Adrenal gland (tissue), 12 donors: Measurements from ENCODE around the gene CATSPER3. TPM values are rescaled to one million over a fixed set of nuclear protein-coding genes. Genes with fewer than 3 reads are reported as not detected.

ENCODE experiments used
- DNase-seq, 7 donors: peaks; one replicate each; pipeline ENCODE4 v3.0.0-alpha.2; 2019 to 2020
- H3K27ac ChIP-seq, 5 donors: fragments of 200-600 bp; sonication (generic) in 4 of 5; 1 replicate in 3 of 5; 2 replicates in 2 of 5; pipeline versions ENCODE4 v1.5.1 to v1.8.0; 2016 to 2020; ENCODE audit warnings: mild to moderate bottlenecking in 1 of 5
- H3K27me3 ChIP-seq: fragments of 200-600 bp; 2 replicates; pipeline ENCODE4 v1.8.0; 2021
- H3K36me3 ChIP-seq, 2 donors: fragments of 200-600 bp; replicated peaks in 1 of 2; 1 replicate in 1 of 2; 2 replicates in 1 of 2; pipeline versions ENCODE4 v1.5.1 to v1.8.0; 2018 to 2022
- H3K4me1 ChIP-seq, 2 donors: fragments of 200-600 bp; replicated peaks in 1 of 2; 1 replicate in 1 of 2; 2 replicates in 1 of 2; pipeline versions ENCODE4 v1.5.1 to v1.8.0; 2018 to 2021
- H3K4me3 ChIP-seq, 4 donors: fragments of 200-600 bp; sonication (generic) in 3 of 4; one replicate each; pipeline ENCODE4 v1.5.1; 2016 to 2018
- H3K9me3 ChIP-seq, 3 donors: fragments of 200-600 bp; sonication (generic) in 1 of 3; replicated peaks in 1 of 3; 1 replicate in 2 of 3; 2 replicates in 1 of 3; pipeline versions ENCODE4 v1.5.1 to v1.8.0; 2016 to 2021
- CTCF ChIP-seq, 6 experiments: fragments of 450-650 bp in 4 of 6; fragments of 200-600 bp in 2 of 6; sonication (generic) in 1 of 6; IDR thresholded peaks; 1 replicate in 5 of 6; 2 replicates in 1 of 6; pipeline versions ENCODE4 v1.5.1 to v1.8.0; 2016 to 2021; ENCODE audit warnings: antibody characterized with exemption in 6 of 6, mild to moderate bottlenecking in 2 of 6, moderate library complexity in 1 of 6
- POLR2A ChIP-seq, 2 donors: fragments of 450-650 bp; IDR thresholded peaks; one replicate each; pipeline ENCODE4 v1.6.1; 2017; ENCODE audit warnings: antibody characterized with exemption in 2 of 2, mild to moderate bottlenecking in 2 of 2, moderate library complexity in 1 of 2
- WGBS, 4 donors: extraction: QIAGEN DNeasy Blood & Tissue Kit in 2 of 4; methylation state at CpG; one replicate each; pipeline versions ENCODE4 v1.1.5 to v1.1.7; 2013 to 2017; 5-methylcytosine and 5-hydroxymethylcytosine counted together
- intact Hi-C, 2 donors: fragments of 100-400 bp; cut with DNase I; formaldehyde crosslinking; loops; one replicate each; pipeline versions ENCODE4 v1.14.1 to v1.15.0; 2022 to 2023
- polyA plus RNA-seq, 3 donors: library from polyadenylated mRNA; stranded (reverse); fragments of 200-250 nt in 2 of 3; fragments of 350-450 nt in 1 of 3; fragmentation: Illumina TruSeq in 1 of 3; extraction: RNeasy Lipid Tissue Mini Kit (QIAGEN cat#74804) in 1 of 3; gene quantifications; one replicate each; pipeline ENCODE4 v1.2.3, GENCODE V29; 2013 to 2014
- total RNA-seq, 9 donors: library from RNA; depleted of rRNA in 4 of 9; stranded (reverse); fragments of >200 nt in 4 of 9; fragments of 120-200 nt in 1 of 9; fragmentation: NEBNext Ultra II Directional in 1 of 9; extraction: Animal tissue kit (Norgen Biotek cat#: 25700) in 1 of 9; gene quantifications; one replicate each; pipeline versions ENCODE4 v1.1.0 to v1.2.4, GENCODE V29; 2013 to 2023
- donor health status: healthy with polysubstance abuse.
- donor health status: Bipolar disorder and iron deficiency.
- donor health status: DM: yes; HTN: yes; CAD: no.
- donor health status: DM: no; HTN: no; CAD: no.
- donor health status: DM: no; HTN: no; CAD: no.
- donor health status: DM: yes; HTN: yes; CAD: no.

CATSPER3 gene
- total and polyA plus RNA-seq, 12 donors, result 0.28 to 2.7 (median 0.80) TPM; not detected in 2

- WGBS, 4 donors, result 94 to 98% (median 95%) methylated on average over 5 of the region's 5 CpGs
- no peaks in the 10 kb centered on the region for H3K36me3 ChIP-seq
- H3K9me3 ChIP-seq, result no peaks in the 10 kb centered on the region
- no peak overlapping the region for H3K4me3 ChIP-seq
- no peaks in the 10 kb centered on the region for H3K27me3 ChIP-seq
- TF ChIP-seq POLR2A (IDR thresholded peaks at IDR 0.05) (no peak), CTCF (IDR thresholded peaks at IDR 0.05) (no peak)
- no peaks in the 10 kb centered on the region for H3K4me1 ChIP-seq
- DNase-seq, result no peak
- no peak overlapping the region for H3K27ac ChIP-seq
- intact Hi-C loops, result no loop called here
These were observed 33.5 kb upstream of the CATSPER3 start for GRCh38 chr5:134934202-134934601.

- TF ChIP-seq POLR2A (IDR thresholded peaks at IDR 0.05) (no peak), CTCF (IDR thresholded peaks at IDR 0.05) (no peak)
- H3K27me3 ChIP-seq, result no peaks in the 10 kb centered on the region
- no peaks in the 10 kb centered on the region for H3K4me1 ChIP-seq
- no peak for DNase-seq
- WGBS, 4 donors, result 79 to 86% (median 85%) methylated on average over 12 of the region's 12 CpGs
- no peak overlapping the region for H3K27ac ChIP-seq
- no peak overlapping the region for H3K4me3 ChIP-seq
- intact Hi-C loops, result no loop called here
- no peaks in the 10 kb centered on the region for H3K9me3 ChIP-seq
- no peaks in the 10 kb centered on the region for H3K36me3 ChIP-seq
These were observed 31.8 kb upstream of the CATSPER3 start for GRCh38 chr5:134935711-134936602.

- H3K4me3 ChIP-seq, result no peak overlapping the region
- H3K9me3 ChIP-seq, result no peaks in the 10 kb centered on the region
- intact Hi-C loops, result no loop called here
- TF ChIP-seq POLR2A (IDR thresholded peaks at IDR 0.05) (no peak), CTCF (IDR thresholded peaks at IDR 0.05) (no peak)
- WGBS, 4 donors, result 89 to 95% (median 91%) methylated on average over 8 of the region's 8 CpGs
- no peaks in the 10 kb centered on the region for H3K36me3 ChIP-seq
- no peak for DNase-seq
- no peaks in the 10 kb centered on the region for H3K27me3 ChIP-seq
- H3K27ac ChIP-seq, result no peak overlapping the region
- H3K4me1 ChIP-seq, result no peaks in the 10 kb centered on the region
These were observed 30.2 kb upstream of the CATSPER3 start for GRCh38 chr5:134937526-134937925.

GRCh38 chr5:134938030-134938429, 29.7 kb upstream of the CATSPER3 start:
- no peak overlapping the region for H3K27ac ChIP-seq
- intact Hi-C loops, result no loop called here
- 90 to 94% (median 94%) methylated on average over 6 of the region's 6 CpGs for WGBS, 4 donors
- no peaks in the 10 kb centered on the region for H3K9me3 ChIP-seq
- DNase-seq, result no peak
- H3K4me1 ChIP-seq, result no peaks in the 10 kb centered on the region
- no peaks in the 10 kb centered on the region for H3K27me3 ChIP-seq
- no peak overlapping the region for H3K4me3 ChIP-seq
- TF ChIP-seq POLR2A (IDR thresholded peaks at IDR 0.05) (no peak), CTCF (IDR thresholded peaks at IDR 0.05) (no peak)
- H3K36me3 ChIP-seq, result no peaks in the 10 kb centered on the region
